Rectal smooth muscle tissue (tissue), 1 donor: ENCODE results near the gene GAL3ST3.

Experiments
- H3K27ac ChIP-seq: one replicate; pipeline ENCODE4 v1.7.0; 2013; ENCODE audit warnings: low read depth, low read length, inconsistent platforms
- H3K27me3 ChIP-seq: one replicate; pipeline ENCODE4 v1.7.0; 2013; ENCODE audit warnings: low read length; ENCODE audit not compliant: control insufficient read depth, insufficient read depth
- H3K36me3 ChIP-seq: one replicate; pipeline ENCODE4 v1.7.0; 2013; ENCODE audit warnings: low read length; ENCODE audit not compliant: control insufficient read depth, insufficient read depth
- H3K4me1 ChIP-seq: one replicate; pipeline ENCODE4 v1.7.0; 2013; ENCODE audit warnings: low read length; ENCODE audit not compliant: control insufficient read depth, insufficient read depth
- H3K4me3 ChIP-seq: one replicate; pipeline ENCODE4 v1.7.0; 2013; ENCODE audit warnings: low read length
- H3K9ac ChIP-seq: one replicate; pipeline ENCODE4 v1.7.0; 2013; ENCODE audit warnings: low read length

The GAL3ST3 gene

GRCh38 chr11:66077927-66078326 is 29.0 kb upstream of the GAL3ST3 start:
- no peak overlapping the region for H3K27ac ChIP-seq
- no peak overlapping the region for H3K9ac ChIP-seq
- H3K4me3 ChIP-seq: no peak overlapping the region
- peaks cover 9% of the 10 kb centered on the region for H3K4me1 ChIP-seq
- H3K27me3 ChIP-seq: no peaks in the 10 kb centered on the region
- no peaks in the 10 kb centered on the region for H3K36me3 ChIP-seq

- peaks cover 9% of the 10 kb centered on the region for H3K4me1 ChIP-seq
- H3K4me3 ChIP-seq: no peak overlapping the region
- no peaks in the 10 kb centered on the region for H3K27me3 ChIP-seq
- H3K27ac ChIP-seq: no peak overlapping the region
- no peak overlapping the region for H3K9ac ChIP-seq
- no peaks in the 10 kb centered on the region for H3K36me3 ChIP-seq
Measured at GRCh38 chr11:66076561-66076960, 27.6 kb upstream of the GAL3ST3 start.

GRCh38 chr11:66075273-66075672 is 26.3 kb upstream of the GAL3ST3 start:
- no peak overlapping the region for H3K27ac ChIP-seq
- H3K4me3 ChIP-seq: no peak overlapping the region
- no peaks in the 10 kb centered on the region for H3K36me3 ChIP-seq
- no peak overlapping the region for H3K9ac ChIP-seq
- H3K27me3 ChIP-seq: no peaks in the 10 kb centered on the region
- H3K4me1 ChIP-seq: peaks cover 2% of the 10 kb centered on the region

DNA sequence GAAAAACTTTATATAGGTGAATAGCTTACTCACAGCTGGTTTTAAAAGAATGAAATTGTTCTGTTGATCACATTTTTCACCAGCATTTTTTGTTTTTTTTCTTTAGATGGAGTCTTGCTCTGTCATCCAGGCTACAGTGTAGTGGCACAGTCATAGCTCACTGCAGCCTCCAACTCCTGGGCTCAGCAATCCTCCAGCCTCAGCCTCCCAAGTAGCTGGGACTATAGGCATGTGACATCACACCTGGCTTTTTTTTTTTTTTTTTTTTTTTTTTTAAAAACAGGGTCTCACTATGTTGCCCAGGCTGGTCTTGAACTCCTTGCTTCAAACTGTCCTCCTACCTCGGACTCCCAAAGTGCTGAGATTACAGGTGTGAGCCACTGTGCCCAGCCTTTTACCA is 24.7 kb upstream of the GAL3ST3 start:
- no peak overlapping the region for H3K27ac ChIP-seq
- H3K9ac ChIP-seq: no peak overlapping the region
- H3K36me3 ChIP-seq: peaks cover 3% of the 10 kb centered on the region
- H3K27me3 ChIP-seq: no peaks in the 10 kb centered on the region
- peaks cover 8% of the 10 kb centered on the region for H3K4me1 ChIP-seq
- no peak overlapping the region for H3K4me3 ChIP-seq

- Histone ChIP-seq H3K4me1 (peaks cover 13% of the 10 kb centered on the region), H3K27ac (no peak overlapping the region), H3K27me3 (no peaks in the 10 kb centered on the region), H3K36me3 (peaks cover 11% of the 10 kb centered on the region), H3K4me3 (no peak overlapping the region), H3K9ac (no peak overlapping the region)
Measured at GRCh38 chr11:66072518-66072917, 23.6 kb upstream of the GAL3ST3 start.

GRCh38 chr11:66072081-66072480 is 23.1 kb upstream of the GAL3ST3 start:
- peaks cover 16% of the 10 kb centered on the region for H3K36me3 ChIP-seq
- H3K4me1 ChIP-seq: peaks cover 13% of the 10 kb centered on the region
- no peaks in the 10 kb centered on the region for H3K27me3 ChIP-seq
- H3K27ac ChIP-seq: no peak overlapping the region
- no peak overlapping the region for H3K9ac ChIP-seq
- peak overlapping the region; percentile 76 for H3K4me3 ChIP-seq

- H3K27ac ChIP-seq: peak overlapping the region; percentile 80
- no peaks in the 10 kb centered on the region for H3K27me3 ChIP-seq
- peak overlapping the region; percentile 76 for H3K4me3 ChIP-seq
- peaks cover 19% of the 10 kb centered on the region for H3K36me3 ChIP-seq
- peaks cover 13% of the 10 kb centered on the region for H3K4me1 ChIP-seq
- no peak overlapping the region for H3K9ac ChIP-seq
Measured at GRCh38 chr11:66071381-66071801, 22.4 kb upstream of the GAL3ST3 start.

DNA sequence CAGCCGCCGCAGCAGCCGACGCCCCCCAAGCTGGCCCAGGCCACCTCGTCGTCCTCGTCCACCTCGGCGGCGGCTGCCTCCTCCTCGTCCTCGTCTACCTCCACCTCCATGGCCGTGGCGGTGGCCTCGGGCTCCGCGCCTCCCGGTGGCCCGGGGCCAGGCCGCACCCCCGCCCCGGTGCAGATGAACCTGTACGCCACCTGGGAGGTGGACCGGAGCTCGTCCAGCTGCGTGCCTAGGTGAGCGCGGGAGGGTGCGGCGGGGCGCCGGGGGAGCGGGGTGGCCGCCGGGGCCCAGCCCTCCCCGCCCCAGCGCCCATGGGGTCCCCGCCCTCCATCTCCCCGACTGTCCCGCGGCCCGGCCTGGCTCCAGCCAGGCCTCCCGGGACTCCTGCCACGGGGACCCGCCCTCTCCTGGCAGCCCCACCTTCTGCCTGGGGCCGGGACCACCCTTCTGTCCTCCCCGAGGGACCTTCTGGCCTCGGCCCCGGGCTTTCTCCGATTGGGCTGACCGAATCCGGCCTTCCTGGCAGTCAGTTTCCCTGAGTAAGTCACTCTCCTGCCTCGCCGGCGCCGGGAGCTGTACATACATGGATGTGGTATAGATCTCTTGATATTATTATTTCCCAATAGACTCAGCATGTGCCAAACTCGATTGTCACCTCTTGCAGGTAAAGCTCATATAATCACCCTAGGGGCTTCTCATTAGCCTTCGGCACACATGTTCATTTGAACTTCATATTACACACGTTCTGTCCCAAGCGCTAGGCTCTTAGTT is 21.8 kb upstream of the GAL3ST3 start:
- Histone ChIP-seq H3K4me3 (peak overlapping the region; percentile 76), H3K36me3 (peaks cover 19% of the 10 kb centered on the region), H3K27me3 (no peaks in the 10 kb centered on the region), H3K27ac (peak overlapping the region; percentile 80), H3K4me1 (peaks cover 13% of the 10 kb centered on the region), H3K9ac (no peak overlapping the region)

GRCh38 chr11:66069715-66070603 is 21.0 kb upstream of the GAL3ST3 start, which contains the start of gene PACS1:
PACS1 (plus strand) TSS chr11:66070272; CDS start chr11:66070487, 215 bp downstream.
- peaks cover 21% of the 10 kb centered on the region for H3K36me3 ChIP-seq

GRCh38 chr11:66068923-66069714 is 20.2 kb upstream of the GAL3ST3 start:
- Histone ChIP-seq H3K4me1 (peaks cover 13% of the 10 kb centered on the region), H3K27me3 (no peaks in the 10 kb centered on the region), H3K4me3 (peak overlapping the region; percentile 65), H3K36me3 (peaks cover 23% of the 10 kb centered on the region), H3K27ac (peak overlapping the region; percentile 89), H3K9ac (peak overlapping the region; percentile 67)

More at GRCh38 chr11:66069715-66070603, 21.0 kb upstream of the GAL3ST3 start, which contains the start of gene PACS1:
- no peaks in the 10 kb centered on the region for H3K27me3 ChIP-seq
- H3K4me1 ChIP-seq: peaks cover 13% of the 10 kb centered on the region
- peak within 1 kb of the TSS; percentile 89 for H3K27ac ChIP-seq
- H3K4me3 ChIP-seq: peak within 1 kb of the TSS; percentile 76
- peak within 1 kb of the TSS; percentile 67 for H3K9ac ChIP-seq

DNA sequence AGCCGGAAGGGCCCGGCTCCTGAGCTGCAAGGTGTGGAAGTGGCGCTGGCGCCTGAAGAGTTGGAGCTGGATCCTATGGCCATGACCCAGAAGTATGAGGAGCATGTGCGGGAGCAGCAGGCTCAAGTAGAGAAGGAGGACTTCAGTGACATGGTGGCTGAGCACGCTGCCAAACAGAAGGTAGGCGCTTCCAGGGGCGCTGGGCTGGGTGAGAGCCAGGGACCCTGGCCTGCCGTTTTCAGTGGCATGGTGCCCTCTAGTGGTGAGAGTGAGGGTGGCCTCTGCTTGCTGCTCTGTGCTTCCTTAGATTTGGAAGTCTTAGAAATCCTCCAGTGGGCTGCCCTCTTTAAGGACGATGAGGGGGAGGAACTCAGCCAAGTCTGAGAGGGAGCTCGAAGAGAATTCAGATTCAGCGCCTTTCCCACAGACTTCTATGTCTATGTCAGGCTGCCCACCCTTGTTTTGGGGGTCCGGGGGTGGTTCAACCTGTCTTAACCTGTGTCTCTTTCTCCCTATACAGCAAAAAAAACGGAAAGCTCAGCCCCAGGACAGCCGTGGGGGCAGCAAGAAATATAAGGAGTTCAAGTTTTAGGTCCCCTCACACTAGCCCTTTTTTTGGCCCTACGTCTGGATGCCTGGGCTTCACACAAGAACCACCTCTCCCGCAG is 19.3 kb upstream of the GAL3ST3 start:
- no peaks in the 10 kb centered on the region for H3K27me3 ChIP-seq
- no peak overlapping the region for H3K9ac ChIP-seq
- peaks cover 31% of the 10 kb centered on the region for H3K36me3 ChIP-seq
- peaks cover 13% of the 10 kb centered on the region for H3K4me1 ChIP-seq
- H3K4me3 ChIP-seq: peak overlapping the region; percentile 20
- peak overlapping the region; percentile 89 for H3K27ac ChIP-seq
